Measurements from ENCODE around the gene MRPS25. TPM values are rescaled to one million over a fixed set of nuclear protein-coding genes. Genes with fewer than 3 reads are reported as not detected.

The MRPS25 gene
- total and polyA plus RNA-seq, 2 experiments from 2014 or later, result 47.9 to 75.0 TPM

GRCh38 chr3:15098503-15099363, 33.6 kb upstream of the MRPS25 start, which contains the start of gene RBSN (continued):
- TF ChIP-seq ZNF462 (CRISPR knock-in tag; IDR thresholded peaks at IDR 0.05), result no peak

- Mint-ChIP-seq H3K4me3 (peak overlapping the region; percentile 95), H3K4me1 (peaks cover 11% of the 10 kb centered on the region), H3K27me3 (ENCODE audit: insufficient read depth, low read depth, poor library complexity) (peaks cover 8% of the 10 kb centered on the region), H3K36me3 (ENCODE audit: low read depth) (peaks cover 7% of the 10 kb centered on the region; the same call in 2 of the 3 replicates), H3K9me3 (no peaks in the 10 kb centered on the region), H3K27ac (no peak overlapping the region)
- Histone ChIP-seq H3K4me3 (peak overlapping the region; percentile 95), H3K79me2 (replicated peaks; ENCODE audit: insufficient read depth) (peaks cover 19% of the 10 kb centered on the region), H2AFZ (no peak overlapping the region), H3K4me2 (peak overlapping the region; percentile 98), H3K4me1 (ENCODE audit: insufficient read depth) (no peaks in the 10 kb centered on the region), H3K36me3 (ENCODE audit: insufficient read depth) (peaks cover 7% of the 10 kb centered on the region; the same call in 1 of the 2 replicates), H4K20me1 (replicated peaks; ENCODE audit: insufficient read depth) (no peaks in the 10 kb centered on the region), H3K27me3 (ENCODE audit: insufficient read depth) (no peaks in the 10 kb centered on the region), H3K9me2 (ENCODE audit: insufficient read depth) (0 out of 2 replicates have a peak, but pooled peaks cover under 1% of the 10 kb centered on the region), H3K27ac (ENCODE audit: low read depth) (no peak overlapping the region), H3F3A (replicated peaks; ENCODE audit: low read depth) (no peaks in the 10 kb centered on the region)
- no peak for ATAC-seq
- no peak for DNase-seq (ENCODE audit: low spot score)
- TF ChIP-seq CTCF (conservative IDR thresholded peaks at IDR 0.05; ENCODE audit: low read depth in 2 of 2), result no peak
- no peak for TF ChIP-seq CREB1 (CRISPR knock-in tag; IDR thresholded peaks at IDR 0.05; ENCODE audit: low read depth)
- TF ChIP-seq ZNF331 (CRISPR knock-in tag; IDR thresholded peaks at IDR 0.05; ENCODE audit: low read depth), result no peak
- no peak for TF ChIP-seq ETS1 (IDR thresholded peaks at IDR 0.05)
Observed at GRCh38 chr3:15097891-15098290, 32.8 kb upstream of the MRPS25 start.

Data from GM23338 (cell line).